HG03175 (cell line): ENCODE data around the gene TUT4.

Experiments used
- ATAC-seq: cut with Tn5 transposase; IDR thresholded peaks from one replicate; pipeline ENCODE4 v1.9.1; 2021; ENCODE audit warnings: mild to moderate bottlenecking, moderate library complexity; ENCODE audit not compliant: unreplicated experiment

The TUT4 gene

DNA sequence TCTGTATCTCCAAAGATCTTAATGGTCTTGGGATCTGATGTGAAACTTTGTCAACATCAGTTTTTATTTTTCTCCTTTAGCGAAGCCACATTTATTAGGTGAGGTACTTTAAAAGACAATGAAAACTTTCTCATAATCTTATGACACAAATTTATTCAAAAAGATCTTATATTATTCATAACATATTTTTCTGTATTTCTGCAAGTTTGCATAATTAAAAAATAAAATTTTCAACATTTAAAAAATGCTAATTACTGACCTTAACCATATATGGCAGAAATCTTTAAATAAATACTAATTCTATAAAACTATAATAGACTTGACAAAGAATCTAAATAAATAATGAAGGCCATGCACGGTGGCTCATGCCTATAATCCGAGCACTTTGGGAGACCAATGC lies 75.9 kb downstream of the TUT4 start:
- ATAC-seq = no peak

DNA sequence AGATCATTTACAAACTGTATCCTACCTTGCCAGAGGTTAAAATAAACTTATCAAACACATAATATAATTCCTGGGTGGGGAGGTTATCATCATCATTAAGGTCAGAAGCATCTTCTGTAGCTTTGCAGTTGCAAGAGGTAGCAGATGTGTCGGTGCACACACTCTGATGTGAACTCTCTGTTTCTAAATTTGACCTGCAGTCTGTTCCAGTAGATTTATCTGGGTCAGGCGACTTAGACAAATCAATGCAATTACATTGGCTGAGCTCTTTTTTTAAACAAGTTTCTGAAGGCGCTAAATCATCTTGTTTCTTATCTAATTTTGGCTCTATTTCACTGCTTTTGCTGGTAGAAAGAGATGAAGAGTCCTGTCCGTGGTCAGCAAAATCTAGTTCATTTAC lies 78.1 kb downstream of the TUT4 start:
- no peak for ATAC-seq

DNA sequence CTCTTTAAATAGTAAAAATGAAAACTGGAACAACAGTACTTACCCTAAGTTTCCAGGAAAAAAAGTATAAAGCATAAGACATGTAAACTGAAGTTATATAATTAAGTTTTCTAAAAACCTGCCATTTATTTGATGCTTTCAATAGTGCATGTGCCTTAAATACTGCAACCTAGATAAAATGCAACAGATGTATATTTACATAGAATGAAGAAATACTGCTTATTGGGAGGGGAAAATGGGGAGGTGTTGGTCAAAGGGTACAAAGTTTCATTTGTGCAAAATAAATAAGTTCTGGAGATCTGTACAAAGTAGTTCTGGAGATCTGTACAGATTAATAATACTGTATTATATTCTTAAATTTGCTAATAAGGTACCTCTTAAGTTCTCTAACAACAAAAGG lies 79.9 kb downstream of the TUT4 start:
- no peak for ATAC-seq

DNA sequence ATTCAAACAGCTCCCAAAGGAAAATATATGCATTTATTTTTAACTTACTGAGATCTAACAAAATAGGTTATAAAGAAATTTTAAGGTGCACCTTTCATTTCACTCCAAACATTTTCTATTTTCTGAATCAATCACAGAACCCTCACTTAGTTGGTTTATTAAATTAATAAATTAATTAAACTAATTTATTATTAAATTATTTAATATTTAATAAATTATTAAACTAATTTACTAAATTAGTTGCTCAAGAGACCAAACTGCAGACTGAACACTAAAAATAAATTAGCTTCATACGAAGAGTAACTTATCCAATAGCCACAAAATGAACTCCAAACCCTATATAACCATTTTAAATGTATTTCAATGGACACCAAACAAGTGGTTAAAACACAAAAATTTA lies 80.5 kb downstream of the TUT4 start:
- ATAC-seq = no peak

DNA sequence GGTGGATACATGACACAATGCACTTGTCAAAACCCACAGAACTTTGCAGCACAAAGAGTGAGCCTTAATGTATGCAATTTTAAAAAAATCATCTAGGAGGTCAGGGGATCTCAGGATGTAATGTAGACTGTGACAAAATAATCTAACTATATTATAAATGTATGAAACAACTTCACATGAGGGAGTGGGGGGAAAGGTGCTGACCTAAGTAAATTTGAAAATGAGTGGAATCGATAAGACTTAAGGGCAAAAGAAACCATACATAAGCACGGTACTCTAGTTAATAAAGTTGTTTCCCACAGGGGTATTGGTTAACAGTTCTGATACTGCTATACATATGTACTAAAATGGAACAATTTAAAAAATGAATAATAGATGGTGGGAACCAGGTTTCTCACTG lies 83.8 kb downstream of the TUT4 start:
- no peak for ATAC-seq

DNA sequence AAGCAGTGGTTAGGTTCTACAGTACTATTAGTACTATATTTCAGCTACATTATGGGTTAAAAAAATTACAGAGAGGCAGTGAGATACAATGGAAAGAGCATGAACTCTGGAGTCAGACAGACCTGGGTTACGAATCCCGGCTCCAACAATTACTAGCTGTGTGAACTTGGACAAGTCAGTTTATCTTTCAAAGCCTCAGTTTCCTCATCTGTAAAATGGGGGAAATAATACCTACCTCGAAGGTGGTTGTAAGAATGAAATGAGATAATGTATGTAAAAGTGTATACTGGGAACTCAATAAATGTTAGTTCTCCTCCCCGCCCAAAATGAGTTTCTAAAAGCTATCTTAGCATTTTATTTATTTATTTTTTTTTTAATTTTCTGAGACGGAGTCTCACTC lies 89.0 kb downstream of the TUT4 start:
- ATAC-seq = no peak

DNA sequence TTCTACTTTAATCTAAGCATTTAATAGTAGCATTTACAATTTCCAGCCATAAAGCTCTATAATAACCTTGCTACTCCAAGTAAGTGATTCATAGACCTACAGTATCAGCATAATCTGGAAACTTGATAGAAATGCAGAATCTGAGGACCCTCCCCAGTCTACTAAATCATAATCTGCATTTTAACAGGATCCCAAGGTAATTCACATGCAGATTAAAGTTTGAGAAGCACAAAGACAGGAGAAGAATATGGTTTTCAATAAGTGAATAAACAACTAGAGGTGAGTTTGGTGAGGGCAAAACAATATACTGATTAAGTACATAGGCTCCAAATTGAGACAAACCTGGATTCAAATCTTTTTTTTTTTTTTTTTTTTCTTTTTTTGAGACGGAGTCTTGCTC lies 91.1 kb downstream of the TUT4 start:
- no peak for ATAC-seq

DNA sequence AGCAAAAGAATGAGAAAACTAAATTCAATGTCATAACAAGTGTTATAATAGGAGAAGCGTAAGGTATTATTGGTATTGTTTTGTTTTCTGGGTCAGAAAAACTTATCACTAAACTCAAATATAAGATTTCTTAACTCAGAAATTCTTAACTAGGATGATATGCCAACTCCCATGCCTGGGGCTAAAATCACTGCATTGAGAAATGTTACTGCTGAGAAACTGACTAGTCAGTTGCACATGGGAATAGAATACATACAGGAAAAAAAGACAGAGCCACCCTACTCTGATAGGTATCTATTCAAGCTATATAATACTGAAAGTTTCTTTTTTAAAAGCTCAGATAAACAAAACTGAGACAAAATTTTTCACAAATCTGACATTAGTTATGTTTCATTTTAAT lies 92.2 kb downstream of the TUT4 start:
- ATAC-seq = no peak

DNA sequence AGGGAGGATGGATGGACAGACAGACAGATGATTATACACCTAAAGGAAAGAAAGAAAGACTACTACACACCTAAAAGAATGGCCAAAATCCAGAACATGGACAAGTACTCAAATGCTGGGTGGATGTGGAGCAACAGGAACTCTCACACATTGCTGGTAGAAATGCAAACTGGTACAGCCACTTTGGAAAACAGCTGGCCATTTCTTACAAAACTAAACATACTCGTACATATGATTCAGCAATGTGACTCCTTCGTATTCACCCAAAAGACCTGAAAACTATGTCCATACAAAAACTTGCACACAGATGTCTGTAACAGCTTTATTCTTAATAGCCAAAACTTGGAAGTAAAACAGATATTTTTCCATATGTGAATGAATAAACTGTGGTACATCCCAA lies 97.2 kb downstream of the TUT4 start:
- no peak for ATAC-seq

DNA sequence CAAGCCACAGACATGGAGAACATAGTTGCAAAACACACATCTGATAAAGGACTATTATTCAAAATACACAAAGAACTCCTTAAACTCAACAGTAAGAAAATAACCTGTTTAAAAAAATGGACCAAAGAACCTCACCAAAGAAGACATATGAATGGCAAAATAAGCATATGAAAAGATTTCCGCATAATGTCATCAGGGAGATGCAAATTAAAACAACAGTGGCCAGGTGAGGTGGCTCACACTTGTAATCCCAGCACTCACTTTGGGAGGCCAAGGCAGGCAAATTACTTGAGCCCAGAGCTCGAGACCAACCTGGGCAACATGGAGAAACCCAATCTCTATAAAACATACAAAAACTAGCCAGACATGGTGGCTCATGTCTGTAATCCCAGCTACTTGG lies 98.1 kb downstream of the TUT4 start:
- no peak for ATAC-seq

DNA sequence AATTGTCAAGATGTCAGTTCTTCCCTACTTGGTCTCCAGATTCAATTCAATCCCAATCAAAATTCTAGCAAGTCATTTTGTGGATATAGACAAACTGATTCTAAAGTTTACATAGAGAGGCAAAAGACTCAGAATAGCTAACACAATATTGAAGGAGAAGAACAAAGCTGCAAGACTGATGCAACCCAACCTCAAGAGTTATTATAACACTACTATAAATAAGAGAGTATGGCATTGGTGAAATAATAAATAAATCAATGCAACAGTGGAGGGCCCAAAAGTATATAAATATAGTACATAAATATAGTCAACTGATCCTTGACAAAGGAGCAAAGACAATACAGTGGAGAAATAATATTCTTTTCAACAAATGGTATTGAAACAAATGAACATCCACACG lies 98.8 kb downstream of the TUT4 start:
- no peak for ATAC-seq

DNA sequence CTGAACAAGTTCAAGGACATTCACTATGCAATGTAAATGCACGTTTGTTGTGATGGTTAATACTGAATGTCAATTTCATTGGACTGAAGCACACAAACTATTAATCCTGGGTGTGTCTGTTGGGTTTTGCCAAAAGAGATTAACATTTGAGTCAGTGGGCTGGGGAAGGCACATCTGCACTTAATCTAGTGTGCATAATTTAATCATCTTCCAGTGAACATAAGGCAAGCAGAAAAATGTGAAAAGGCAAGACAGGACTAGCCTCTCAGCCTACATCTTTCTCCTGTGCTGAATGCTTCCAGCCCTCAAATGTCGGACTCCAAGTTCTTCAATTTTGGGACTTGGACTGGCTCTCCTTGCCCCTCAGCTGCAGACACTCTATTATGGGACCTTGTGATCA lies 108.4 kb downstream of the TUT4 start:
- no peak for ATAC-seq

DNA sequence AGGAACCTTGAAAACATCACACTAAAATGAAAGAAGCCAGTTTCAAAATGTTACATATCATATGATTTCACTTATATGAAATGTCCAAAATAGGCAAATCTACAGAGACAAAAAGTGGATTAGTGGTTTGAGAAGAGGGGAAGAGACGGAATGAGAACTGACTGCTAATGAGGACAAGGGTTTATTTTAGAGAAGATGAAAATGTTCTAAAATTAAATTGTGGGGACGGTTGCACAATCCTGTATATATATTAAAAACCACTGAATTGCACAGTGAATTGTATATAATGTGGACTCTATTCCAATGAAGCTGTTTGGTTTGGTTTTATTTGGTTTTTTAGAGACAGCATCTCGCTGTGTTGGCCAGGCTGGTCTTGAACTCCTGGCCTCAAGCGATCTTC lies 112.9 kb downstream of the TUT4 start:
- no peak for ATAC-seq

DNA sequence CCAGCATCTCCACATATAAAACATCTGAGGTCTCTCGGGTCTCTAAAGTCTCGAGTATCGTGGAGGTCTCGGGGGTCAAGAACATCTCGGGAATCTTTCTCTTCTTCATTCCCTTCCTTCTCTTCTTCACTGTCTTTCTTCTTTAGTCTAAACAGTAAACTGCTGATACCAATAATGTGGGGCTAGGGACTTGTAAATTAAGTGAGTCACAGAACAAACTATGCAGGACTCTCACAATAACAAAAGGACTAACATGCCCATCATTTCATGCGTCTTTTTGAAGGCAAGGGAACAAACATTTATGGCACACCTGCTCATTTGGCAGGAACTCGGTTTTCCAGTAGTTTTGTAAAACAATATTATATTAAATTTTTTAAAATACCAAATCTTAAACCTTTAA lies 116.1 kb downstream of the TUT4 start:
- ATAC-seq = no peak

DNA sequence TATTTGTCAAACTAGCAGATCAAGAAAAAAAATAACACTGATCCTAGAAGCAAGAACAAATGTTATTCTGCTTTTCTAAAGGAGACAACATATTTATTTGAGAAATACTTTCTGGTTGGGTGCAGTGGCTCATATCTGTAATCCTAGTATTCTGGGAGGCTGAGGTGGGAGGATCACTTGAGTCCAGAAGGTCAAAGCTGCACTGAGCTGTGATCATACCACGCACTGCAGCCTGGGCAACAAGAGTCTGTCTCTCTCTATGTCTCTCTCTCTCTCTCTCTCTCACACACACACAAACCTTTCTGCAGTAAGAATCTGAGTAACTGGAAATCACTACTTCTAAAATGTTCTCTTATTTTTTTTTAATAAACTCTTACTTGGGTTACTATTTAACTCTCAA lies 117.2 kb downstream of the TUT4 start:
- no peak for ATAC-seq

DNA sequence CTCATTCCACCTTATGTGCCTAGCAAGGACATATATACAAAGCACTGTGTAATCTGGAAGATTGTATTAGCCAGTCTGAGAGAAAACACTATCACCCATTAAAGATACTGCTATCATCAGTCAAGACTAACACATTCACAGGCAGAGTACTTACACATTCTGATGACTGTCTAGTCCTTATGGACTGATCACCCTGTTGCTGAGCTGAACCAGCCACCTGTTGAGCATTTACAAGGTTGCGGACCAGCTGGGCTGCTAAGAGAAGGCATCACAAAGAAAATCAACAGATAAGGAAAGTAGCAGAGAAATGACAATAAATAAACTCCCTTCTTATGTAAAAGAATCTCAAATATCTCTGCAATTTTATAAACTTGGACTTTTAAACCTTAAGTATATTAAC lies 117.7 kb downstream of the TUT4 start:
- ATAC-seq = no peak

DNA sequence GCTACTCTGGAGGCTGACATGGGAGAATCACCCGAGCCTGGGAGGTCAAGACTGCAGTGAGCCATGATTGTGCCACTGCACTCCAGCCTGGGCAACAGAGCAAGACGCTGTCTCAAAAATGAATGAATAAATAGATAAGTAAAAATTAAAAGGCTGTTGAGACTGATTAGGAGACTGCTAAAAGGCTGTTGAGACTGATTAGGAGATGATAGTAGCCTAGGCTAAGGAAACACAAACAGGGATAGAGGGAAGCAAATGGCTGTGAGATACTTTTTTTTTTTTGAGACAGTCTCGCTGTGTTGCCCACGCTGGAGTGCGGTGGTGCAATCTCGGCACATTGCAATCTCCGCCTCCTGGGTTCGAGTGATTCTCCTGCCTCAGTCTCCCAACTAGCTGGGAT lies 120.1 kb downstream of the TUT4 start:
- ATAC-seq = no peak

DNA sequence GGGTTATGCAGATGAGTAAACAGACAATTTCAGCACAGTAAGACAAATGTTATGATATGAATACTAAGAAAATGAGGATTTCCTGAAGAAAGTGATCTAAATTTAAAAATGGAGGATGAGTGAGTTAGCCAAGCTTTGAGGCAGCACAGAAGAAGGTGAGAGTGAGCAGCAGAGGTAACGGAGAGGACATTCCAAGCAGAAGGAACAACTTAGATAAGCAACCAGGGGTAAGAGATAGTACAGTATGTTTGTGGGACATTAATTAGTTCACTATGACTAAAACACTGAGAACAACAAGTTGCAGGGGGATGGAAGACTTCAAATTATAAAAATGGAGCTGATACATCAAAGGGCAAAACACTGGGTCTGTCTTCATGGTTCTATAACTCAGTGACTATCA lies 125.7 kb downstream of the TUT4 start:
- no peak for ATAC-seq

DNA sequence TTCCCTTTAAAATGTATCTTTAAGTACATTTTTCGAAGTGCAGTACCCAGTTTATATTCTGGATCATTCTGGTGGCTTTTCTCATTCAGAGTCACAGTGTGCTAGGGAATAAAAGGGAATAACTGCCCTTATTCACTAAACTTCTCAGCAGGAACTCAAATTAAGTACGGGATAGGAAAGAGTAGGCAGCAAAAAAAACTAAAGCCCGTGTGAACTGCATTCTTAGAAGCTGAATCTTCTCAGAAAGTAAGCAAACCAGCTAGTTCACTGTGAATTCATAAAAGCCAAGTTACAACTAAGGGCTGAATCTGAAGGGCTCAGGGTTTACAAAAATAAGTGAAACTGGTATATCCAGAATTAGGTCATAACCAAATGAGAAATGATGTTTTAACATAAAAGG lies 126.5 kb downstream of the TUT4 start:
- ATAC-seq = no peak

DNA sequence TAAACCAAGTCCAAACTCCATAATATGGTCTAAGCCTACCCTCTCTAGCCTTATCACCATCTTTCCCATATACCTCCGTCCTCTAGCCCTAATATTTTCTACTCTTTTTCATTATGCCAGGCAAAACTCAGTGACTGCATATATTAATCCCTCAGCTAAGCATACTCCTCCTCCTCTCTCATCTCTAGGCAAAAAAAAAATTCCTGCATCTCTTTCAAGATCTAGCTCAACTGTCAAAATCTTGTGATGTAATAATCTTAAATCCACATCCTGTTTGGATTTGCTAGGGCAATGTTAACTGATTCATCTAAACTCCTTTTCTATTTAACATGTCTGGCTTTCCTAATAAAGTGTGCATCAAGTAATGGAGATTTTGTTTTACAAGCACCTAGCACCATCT lies 128.1 kb downstream of the TUT4 start:
- ATAC-seq = no peak

DNA sequence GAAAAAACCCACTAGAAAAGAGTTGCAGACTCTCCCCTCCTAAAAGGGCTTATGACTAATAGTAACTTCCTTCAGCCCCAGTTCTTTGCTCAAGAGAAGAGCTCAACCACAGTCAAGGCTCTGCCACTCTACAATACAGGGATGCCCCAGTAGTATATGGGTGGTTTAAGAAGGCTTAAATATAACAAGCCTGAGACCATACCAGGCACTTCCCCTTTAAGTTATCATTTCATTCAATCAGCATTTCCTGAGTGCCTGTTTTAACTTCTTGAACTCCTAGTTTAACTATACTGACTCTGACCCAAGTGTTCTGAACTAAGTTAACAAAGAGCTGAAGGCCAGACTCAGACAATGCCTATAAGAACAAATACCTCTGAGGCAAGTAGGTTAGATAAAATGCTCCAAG lies 128.7 kb downstream of the TUT4 start:
- no peak for ATAC-seq

DNA sequence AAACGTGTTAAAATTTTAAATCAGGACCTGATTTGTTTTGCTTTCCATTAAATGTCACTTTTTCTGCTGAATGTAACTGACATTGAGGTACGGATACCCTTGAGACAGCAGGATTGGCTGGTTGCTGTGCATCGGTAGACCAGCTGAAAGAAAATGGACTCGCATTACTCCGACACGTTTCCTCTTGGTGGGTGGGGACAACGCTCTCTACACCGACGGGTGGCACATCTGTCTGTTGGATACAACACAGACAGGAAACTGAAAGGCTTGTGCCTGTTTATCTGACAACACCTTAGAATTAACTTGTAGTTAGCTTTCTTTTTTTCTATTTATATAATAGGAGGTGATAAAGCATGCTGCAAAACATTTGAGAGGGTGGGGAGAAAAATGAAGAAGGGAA lies 129.1 kb downstream of the TUT4 start:
- ATAC-seq = no peak

DNA sequence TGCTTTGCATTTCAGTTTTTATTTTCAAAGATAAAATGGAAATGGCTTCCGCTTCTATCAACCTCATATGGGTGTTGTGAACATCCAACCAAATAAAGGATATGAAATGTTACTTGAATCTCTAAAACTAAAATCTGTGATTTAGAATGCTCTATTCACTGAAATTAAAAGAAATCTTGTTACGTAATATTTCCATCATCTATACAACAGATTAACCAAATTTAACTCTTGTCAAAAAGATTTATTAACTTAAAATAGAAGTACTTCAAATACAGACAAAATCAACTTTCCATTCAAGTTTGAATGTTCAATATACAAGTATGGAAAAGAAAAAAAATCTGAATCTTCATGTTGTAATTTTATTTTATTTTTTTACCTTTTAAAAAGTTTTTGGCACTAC lies 129.8 kb downstream of the TUT4 start:
- no peak for ATAC-seq

DNA sequence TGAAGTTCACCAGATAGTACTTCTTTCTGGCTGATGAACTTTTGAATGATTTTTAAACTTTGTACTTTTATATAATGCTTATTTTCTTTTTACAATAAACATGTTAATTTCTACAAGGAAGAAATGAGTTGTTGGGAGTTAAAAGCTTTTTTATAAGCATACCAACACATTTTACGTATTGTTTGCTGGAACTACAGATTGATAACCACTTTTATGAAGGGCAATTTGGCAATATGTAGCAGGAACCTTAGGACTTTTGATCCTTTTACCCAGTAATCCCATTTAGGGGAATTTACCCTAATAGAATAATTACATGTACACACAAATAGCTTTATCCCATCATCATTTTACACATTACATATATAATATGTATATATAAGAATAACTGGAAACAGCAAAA lies 132.2 kb downstream of the TUT4 start:
- no peak for ATAC-seq
